ENCODE data around the gene PPP2R2C.

DNA sequence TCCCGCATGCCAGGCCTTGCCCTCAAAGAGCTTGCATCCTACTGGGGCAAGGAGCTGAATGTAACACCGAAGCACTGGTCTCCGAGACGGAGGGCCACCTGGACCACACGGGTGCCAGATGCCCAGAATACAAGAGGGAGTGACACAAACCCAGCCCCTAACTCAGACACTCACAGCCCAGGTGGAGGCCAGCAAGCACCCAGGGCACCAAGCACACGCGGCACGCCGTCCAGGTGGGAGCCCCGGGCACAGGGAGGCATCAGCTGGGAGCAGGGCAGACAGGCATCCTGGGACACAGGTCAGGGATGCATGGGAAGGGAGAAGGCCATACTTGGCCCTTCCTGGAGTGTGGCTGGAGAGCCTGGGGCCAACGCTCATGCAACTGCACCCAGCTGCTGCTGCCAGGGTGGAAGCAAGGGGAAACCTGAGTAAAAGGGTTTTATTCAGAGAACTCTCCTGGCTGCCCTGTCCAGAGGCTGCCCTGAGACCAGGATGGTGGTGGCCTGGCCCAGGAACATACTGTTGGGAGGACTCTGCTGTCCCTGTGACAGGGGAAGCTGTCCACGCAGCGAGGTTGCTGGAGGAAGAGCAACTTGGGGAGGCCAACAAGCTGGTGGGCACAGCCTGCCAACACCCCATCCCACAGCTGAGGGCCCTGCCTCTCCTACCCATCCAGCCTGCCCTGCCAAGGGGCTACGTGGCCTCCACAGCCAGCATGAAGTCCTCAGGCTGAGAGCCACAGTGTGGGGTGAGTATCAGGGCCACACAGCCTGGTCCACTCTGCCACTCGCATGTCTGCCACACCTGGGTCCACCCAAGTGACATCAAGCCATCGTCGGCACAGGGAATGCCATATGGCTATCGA is 22.2 kb upstream of the PPP2R2C start:
- TF ChIP-seq HDGF (IDR thresholded peaks at IDR 0.05; ENCODE audit: borderline replicate concordance): no peak
- no peak for TF ChIP-seq ZNF384 (IDR thresholded peaks at IDR 0.05)
- TF ChIP-seq SP1 (IDR thresholded peaks at IDR 0.05): no peak

All from HEK293T (cell line).